Activated CD4-positive, alpha-beta T cell treated with anti-CD3 and anti-CD28 coated beads, Interleukin-2, amount 50 U/mL, for 1 hour (primary cell): ENCODE results near the gene MCM5.
A peak's percentile ranks its signal among the peaks of the same experiment; 100 is the strongest.
"Not testable (repeated sequence)": the region's sequence is repeated elsewhere in the genome, so short reads cannot be mapped to it uniquely, and the experiment has no call there.

ENCODE experiments used
- DNase-seq: peaks from one replicate; pipeline ENCODE4 v3.0.0-alpha.2; 2020

MCM5 gene

GRCh38 chr22:35399678-35400500 lies at the start of gene MCM5:
TSS of gene MCM5 (plus strand) at chr22:35400140. CDS start at chr22:35400439, 299 bp downstream.
- DNase-seq, result peak; percentile 96

GRCh38 chr22:35350539-35351503 lies 49.1 kb upstream of the MCM5 start:
- peak; percentile 81 for DNase-seq

- DNase-seq, result peak; percentile 27
Measured at GRCh38 chr22:35352214-35353111, 47.5 kb upstream of the MCM5 start.

GRCh38 chr22:35353318-35353717 lies 46.6 kb upstream of the MCM5 start:
- no peak for DNase-seq

GRCh38 chr22:35354068-35354467 lies 45.9 kb upstream of the MCM5 start:
- no peak for DNase-seq

- DNase-seq, result no peak
Measured at GRCh38 chr22:35357883-35358621, 41.9 kb upstream of the MCM5 start.

- DNase-seq, result no peak
Measured at GRCh38 chr22:35359380-35360065, 40.4 kb upstream of the MCM5 start.

GRCh38 chr22:35361001-35361558 lies 38.9 kb upstream of the MCM5 start:
- no peak for DNase-seq

GRCh38 chr22:35363566-35364086 lies 36.3 kb upstream of the MCM5 start:
- no peak for DNase-seq

GRCh38 chr22:35364230-35364629 lies 35.7 kb upstream of the MCM5 start:
- DNase-seq, result not testable (repeated sequence)

GRCh38 chr22:35367331-35367886 lies 32.5 kb upstream of the MCM5 start:
- DNase-seq, result no peak

GRCh38 chr22:35368386-35368785 lies 31.6 kb upstream of the MCM5 start:
- no peak for DNase-seq

- no peak for DNase-seq
Measured at GRCh38 chr22:35369996-35370395, 29.9 kb upstream of the MCM5 start.

- no peak for DNase-seq
Measured at GRCh38 chr22:35373781-35374180, 26.2 kb upstream of the MCM5 start.

- no peak for DNase-seq
Measured at GRCh38 chr22:35375031-35375430, 24.9 kb upstream of the MCM5 start.

GRCh38 chr22:35375526-35375925 lies 24.4 kb upstream of the MCM5 start:
- no peak for DNase-seq

- no peak for DNase-seq
Measured at GRCh38 chr22:35376728-35377472, 23.0 kb upstream of the MCM5 start.

GRCh38 chr22:35377735-35378134 lies 22.2 kb upstream of the MCM5 start:
- DNase-seq, result no peak

GRCh38 chr22:35378621-35379020 lies 21.3 kb upstream of the MCM5 start:
- no peak for DNase-seq
